Measurements from ENCODE around the gene USP21. TPM values are rescaled to one million over a fixed set of nuclear protein-coding genes. Genes with fewer than 3 reads are reported as not detected.

USP21 gene
- total and polyA plus RNA-seq, 2 of the 8 experiments (the other 6 are each of a cell fraction or from before 2014, with no cell fraction given) = 23.9 to 36.3 TPM

GRCh38 chr1:161201836-161202712 is 42.8 kb downstream of the USP21 start, which contains the start of gene NDUFS2 (continued):
- TF ChIP-seq RAD21 (IDR thresholded peaks at IDR 0.05 in 1 of 2, conservative IDR thresholded peaks at IDR 0.05 in 1 of 2; ENCODE audit: low read depth in 2 of 2, low read length in 2 of 2) (peak in 1 of 2 experiments; percentile 23; a peak in 1 of 4 replicates), JUN (IDR thresholded peaks at IDR 0.05; ENCODE audit: low read depth, low read length) (no peak), SAP30 (IDR thresholded peaks at IDR 0.05; ENCODE audit: insufficient read depth, insufficient replicate concordance, low read length) (no peak), CTBP2 (IDR thresholded peaks at IDR 0.05; ENCODE audit: borderline replicate concordance, insufficient read depth, insufficient read length, low read length) (no peak), SIX5 (IDR thresholded peaks at IDR 0.05; ENCODE audit: low read depth, low read length) (peak; percentile 90), POU5F1 (IDR thresholded peaks at IDR 0.05; ENCODE audit: low read depth, low read length) (no peak), ZNF274 (IDR thresholded peaks at IDR 0.05; ENCODE audit: borderline replicate concordance, extremely low read depth, low read length) (no peak), KDM5A (IDR thresholded peaks at IDR 0.05; ENCODE audit: low read length) (peak; percentile 65), KDM1A (IDR thresholded peaks at IDR 0.05; ENCODE audit: borderline replicate concordance, low read length) (no peak), KDM4A (IDR thresholded peaks at IDR 0.05; ENCODE audit: low read depth, low read length, severe bottlenecking) (no peak), TCF12 (IDR thresholded peaks at IDR 0.05; ENCODE audit: low read depth, low read length) (0 out of 2 replicates have a peak, but pooled peaks have one; percentile 37), CHD1 (IDR thresholded peaks at IDR 0.05; ENCODE audit: low read depth, low read length) (peak; percentile 27; the same call in 1 of the 2 replicates), GABPA (IDR thresholded peaks at IDR 0.05; ENCODE audit: borderline replicate concordance, insufficient read depth, low read length) (peak; percentile 83; the same call in 1 of the 2 replicates), EGR1 (IDR thresholded peaks at IDR 0.05; ENCODE audit: borderline replicate concordance, low read depth, low read length) (no peak), SP2 (IDR thresholded peaks at IDR 0.05; ENCODE audit: low read length) (no peak), HDAC6 (IDR thresholded peaks at IDR 0.05; ENCODE audit: low read depth, low read length) (no peak), ASH2L (IDR thresholded peaks at IDR 0.05; ENCODE audit: low read length) (peak; percentile 93), HDAC2 (IDR thresholded peaks at IDR 0.05; ENCODE audit: borderline replicate concordance in 1 of 2, low read depth in 2 of 2, low read length in 2 of 2) (peak in 1 of 2 experiments; percentile 54; a peak in 1 of 4 replicates), CREB1 (IDR thresholded peaks at IDR 0.05) (peak; percentile 80), EP300 (IDR thresholded peaks at IDR 0.05; ENCODE audit: borderline replicate concordance in 1 of 2, low read depth in 2 of 2, low read length in 2 of 2) (no peak), EZH2 (IDR thresholded peaks at IDR 0.05; ENCODE audit: low read depth, low read length, severe bottlenecking) (no peak), MAFK (IDR thresholded peaks at IDR 0.05; ENCODE audit: low read depth, low read length) (no peak; the same call in 1 of the 2 replicates)
